Measurements from ENCODE around the gene ENDOD1. TPM values are rescaled to one million over a fixed set of nuclear protein-coding genes. Genes with fewer than 3 reads are reported as not detected.

The ENDOD1 gene
- total RNA-seq, 1 donor from 2014 or later: 30.4 TPM

DNA sequence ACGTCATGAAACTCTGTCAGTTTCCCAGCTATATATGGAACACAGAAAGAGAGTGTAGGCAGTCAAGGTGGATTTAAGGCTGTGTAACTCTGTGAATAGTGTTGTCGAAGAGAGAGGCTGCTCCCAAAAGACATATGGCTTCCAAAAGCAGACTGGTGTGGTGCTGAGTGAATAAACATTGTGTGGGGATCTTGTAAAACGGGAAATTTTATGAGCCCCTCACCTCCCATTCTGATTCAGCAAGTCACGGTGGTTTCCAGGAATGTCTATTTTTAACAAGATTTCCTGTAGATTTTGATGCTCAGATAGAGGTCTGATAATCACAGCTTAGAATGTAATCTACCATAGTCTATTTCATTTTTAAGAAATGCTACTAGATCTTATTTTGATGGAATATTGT lies 73.5 kb downstream of the ENDOD1 start:
- TF ChIP-seq, protein P1, sequence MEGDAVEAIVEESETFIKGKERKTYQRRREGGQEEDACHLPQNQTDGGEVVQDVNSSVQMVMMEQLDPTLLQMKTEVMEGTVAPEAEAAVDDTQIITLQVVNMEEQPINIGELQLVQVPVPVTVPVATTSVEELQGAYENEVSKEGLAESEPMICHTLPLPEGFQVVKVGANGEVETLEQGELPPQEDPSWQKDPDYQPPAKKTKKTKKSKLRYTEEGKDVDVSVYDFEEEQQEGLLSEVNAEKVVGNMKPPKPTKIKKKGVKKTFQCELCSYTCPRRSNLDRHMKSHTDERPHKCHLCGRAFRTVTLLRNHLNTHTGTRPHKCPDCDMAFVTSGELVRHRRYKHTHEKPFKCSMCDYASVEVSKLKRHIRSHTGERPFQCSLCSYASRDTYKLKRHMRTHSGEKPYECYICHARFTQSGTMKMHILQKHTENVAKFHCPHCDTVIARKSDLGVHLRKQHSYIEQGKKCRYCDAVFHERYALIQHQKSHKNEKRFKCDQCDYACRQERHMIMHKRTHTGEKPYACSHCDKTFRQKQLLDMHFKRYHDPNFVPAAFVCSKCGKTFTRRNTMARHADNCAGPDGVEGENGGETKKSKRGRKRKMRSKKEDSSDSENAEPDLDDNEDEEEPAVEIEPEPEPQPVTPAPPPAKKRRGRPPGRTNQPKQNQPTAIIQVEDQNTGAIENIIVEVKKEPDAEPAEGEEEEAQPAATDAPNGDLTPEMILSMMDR (IDR thresholded peaks at IDR 0.05): no peak
- Histone ChIP-seq H3K9me3 (no peaks in the 10 kb centered on the region), H3K27ac (no peak overlapping the region), H3K4me1 (no peaks in the 10 kb centered on the region), H3K27me3 (ENCODE audit: low read depth) (no peaks in the 10 kb centered on the region), H3K36me3 (no peaks in the 10 kb centered on the region), H3K4me3 (no peak overlapping the region)
- intact Hi-C loops (cut with DNase I): no loop called here
- DNase-seq (no peak), ATAC-seq (no peak)

DNA sequence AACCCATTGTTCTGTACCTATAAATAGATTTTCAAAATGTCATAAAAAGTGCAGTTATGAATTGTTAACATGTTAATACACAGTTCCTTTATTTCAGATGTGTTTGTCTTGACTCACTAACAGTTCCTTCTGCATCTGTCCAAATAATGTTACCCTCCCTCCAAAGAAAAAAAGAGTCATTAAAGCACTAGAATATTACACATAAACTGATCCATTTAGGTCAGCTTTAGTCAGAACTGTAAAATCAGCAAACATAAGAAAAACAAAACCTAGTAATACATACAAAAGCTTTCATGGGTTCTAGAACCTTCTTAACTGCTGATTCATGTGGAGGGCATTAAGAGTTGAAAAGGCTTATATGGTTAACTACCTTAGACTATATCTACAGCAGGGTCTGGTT lies 76.0 kb downstream of the ENDOD1 start:
- H3K9me3 ChIP-seq: no peaks in the 10 kb centered on the region
- H3K27me3 ChIP-seq (ENCODE audit: low read depth): no peaks in the 10 kb centered on the region
- intact Hi-C loops (cut with DNase I): no loop called here

DNA sequence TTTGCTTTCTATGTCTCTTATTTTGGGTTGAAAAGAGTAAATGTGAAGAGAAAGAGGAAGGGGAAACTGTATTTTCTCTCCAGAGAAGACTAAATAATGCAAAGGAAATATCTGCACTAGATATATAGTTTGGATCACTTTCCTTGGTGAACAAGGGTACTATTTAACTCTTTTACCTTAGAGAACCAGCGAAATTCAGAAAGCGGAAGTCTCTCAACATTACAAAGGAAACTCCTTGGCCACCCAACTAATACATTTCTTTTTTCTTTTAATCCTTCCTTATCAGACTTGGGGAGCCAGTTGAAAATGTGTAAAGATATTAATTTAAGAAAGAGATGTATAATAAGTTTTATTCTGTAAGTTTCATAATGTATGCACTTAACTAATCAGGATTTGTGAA lies 77.1 kb downstream of the ENDOD1 start:
- intact Hi-C loops (cut with DNase I): no loop called here
- Histone ChIP-seq H3K36me3 (peaks cover 4% of the 10 kb centered on the region), H3K9me3 (no peaks in the 10 kb centered on the region), H3K4me3 (no peak overlapping the region), H3K27ac (no peak overlapping the region), H3K4me1 (no peaks in the 10 kb centered on the region), H3K27me3 (ENCODE audit: low read depth) (no peaks in the 10 kb centered on the region)
- ATAC-seq (no peak), DNase-seq (no peak)
- TF ChIP-seq, protein P1 (IDR thresholded peaks at IDR 0.05): no peak

More for the DNA sequence above, 76.0 kb downstream of the ENDOD1 start:
- TF ChIP-seq, protein P1 (IDR thresholded peaks at IDR 0.05): no peak
- Histone ChIP-seq H3K4me1 (no peaks in the 10 kb centered on the region), H3K36me3 (no peaks in the 10 kb centered on the region), H3K4me3 (no peak overlapping the region), H3K27ac (no peak overlapping the region)
- DNase-seq (no peak), ATAC-seq (no peak)

DNA sequence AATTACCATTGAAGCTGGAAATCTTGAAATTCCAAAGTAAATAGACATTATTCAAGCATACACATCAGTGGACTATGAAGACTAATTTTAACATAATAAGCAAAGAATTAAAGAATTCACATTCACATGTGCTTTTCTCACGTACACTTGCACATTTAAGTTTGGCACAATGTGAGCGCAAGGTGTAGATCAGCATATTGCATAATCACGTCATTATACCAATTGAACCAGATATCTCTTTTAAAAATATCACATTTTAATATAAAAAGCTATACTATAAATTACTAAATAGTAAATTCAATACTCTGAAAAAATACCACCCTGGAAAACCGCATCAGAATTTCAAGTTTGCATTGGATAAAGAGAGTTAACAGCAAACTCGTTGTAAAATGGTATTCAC lies 80.6 kb downstream of the ENDOD1 start:
- intact Hi-C loops (cut with DNase I): no loop called here
- no peak for DNase-seq
- Histone ChIP-seq H3K36me3 (peaks cover 38% of the 10 kb centered on the region), H3K4me1 (no peaks in the 10 kb centered on the region), H3K4me3 (no peak overlapping the region), H3K9me3 (no peaks in the 10 kb centered on the region), H3K27ac (no peak overlapping the region), H3K27me3 (ENCODE audit: low read depth) (no peaks in the 10 kb centered on the region)
- TF ChIP-seq, protein P1 (IDR thresholded peaks at IDR 0.05): no peak
- no peak for ATAC-seq

DNA sequence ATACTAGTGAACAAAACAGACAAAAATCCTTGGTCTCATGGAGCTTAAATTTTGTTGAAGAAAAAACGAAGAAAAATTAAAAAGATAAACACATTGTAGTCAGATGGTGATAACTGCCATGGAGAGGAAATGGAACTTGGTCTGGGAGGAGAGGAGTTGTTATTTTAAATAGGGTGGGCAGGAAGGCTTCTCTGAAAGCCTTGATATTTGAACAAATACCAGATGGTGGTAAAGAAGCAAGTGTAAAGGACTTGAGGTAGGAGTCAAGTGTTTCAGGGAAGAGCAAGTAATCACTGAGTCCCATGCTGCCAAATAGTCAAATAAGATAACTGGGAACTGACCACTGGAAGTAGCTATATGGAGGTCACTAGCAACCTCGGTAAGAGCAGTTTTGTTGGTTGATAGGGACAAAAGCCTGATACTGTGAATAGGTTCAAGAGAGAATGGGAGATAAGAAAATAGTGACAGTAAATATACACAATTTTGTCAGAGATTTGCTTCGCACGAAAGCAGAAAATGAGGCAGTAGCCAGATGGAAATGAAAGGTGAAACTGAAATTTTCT lies 86.3 kb downstream of the ENDOD1 start:
- TF ChIP-seq, protein P1 (IDR thresholded peaks at IDR 0.05): no peak
- no peak overlapping the region for H3K27ac ChIP-seq
- H3K27me3 ChIP-seq (ENCODE audit: low read depth): no peaks in the 10 kb centered on the region
- ATAC-seq: no peak
- intact Hi-C loops (cut with DNase I): no loop called here
- no peaks in the 10 kb centered on the region for H3K4me1 ChIP-seq
- H3K9me3 ChIP-seq: no peaks in the 10 kb centered on the region
- H3K36me3 ChIP-seq: peaks cover 74% of the 10 kb centered on the region
- no peak overlapping the region for H3K4me3 ChIP-seq
- DNase-seq: no peak

Other genes with a start within 250 kb of the ENDOD1 start
- 57.9 TPM for gene CWC15, start 116.3 kb upstream of the ENDOD1 start, total RNA-seq
- 0.68 TPM for gene KDM4D, start 116.1 kb upstream of the ENDOD1 start, total RNA-seq
- not detected for gene KDM4E, start 64.6 kb upstream of the ENDOD1 start, total RNA-seq
- not detected for gene KDM4F, start 40.4 kb upstream of the ENDOD1 start, total RNA-seq
- 42.9 TPM for gene SRSF8, start 22.9 kb upstream of the ENDOD1 start, total RNA-seq
- gene SESN3, start 141.4 kb downstream of the ENDOD1 start, total RNA-seq: 33.8 TPM